HFFc6 (cell line): Measurements from ENCODE around the gene MAGEC1. TPM values are rescaled to one million over a fixed set of nuclear protein-coding genes. Genes with fewer than 3 reads are reported as not detected.

ENCODE experiments used
- DNase-seq: peaks from one replicate; pipeline ENCODE4 v3.0.0-alpha.2; 2018
- H3K27ac Mint-ChIP-seq: 2 replicates; pipeline ENCODE4 v1.8.0; 2020; ENCODE audit warnings: mild to moderate bottlenecking, mixed read lengths
- H3K27me3 Mint-ChIP-seq: 2 replicates; pipeline ENCODE4 v1.8.0; 2021; ENCODE audit warnings: mild to moderate bottlenecking, moderate library complexity, mixed read lengths; ENCODE audit not compliant: insufficient read depth
- H3K36me3 Mint-ChIP-seq: 2 replicates; pipeline ENCODE4 v1.8.0; 2021; ENCODE audit warnings: low read depth, mixed read lengths
- H3K4me1 Mint-ChIP-seq: 2 replicates; pipeline ENCODE4 v1.8.0; 2020; ENCODE audit warnings: low read depth, mixed read lengths
- H3K4me3 Mint-ChIP-seq: 2 replicates; pipeline ENCODE4 v1.8.0; 2020; ENCODE audit warnings: mild to moderate bottlenecking, moderate library complexity, mixed read lengths
- H3K9me3 Mint-ChIP-seq: 2 replicates; pipeline ENCODE4 v1.8.0; 2020; ENCODE audit warnings: mild to moderate bottlenecking, mixed read lengths
- CTCF ChIP-seq: fragments of 200-600 bp; sonication (generic); IDR thresholded peaks from 2 replicates; pipeline ENCODE4 v1.5.0; 2021; ENCODE audit warnings: antibody characterized with exemption, mild to moderate bottlenecking
- total RNA-seq, 6 experiments: library from RNA; stranded (reverse); fragmentation: NEBNext Ultra II Directional; extraction: Animal tissue kit (Norgen Biotek cat#: 25700); gene quantifications; 2 replicates in 1 of 6; 3 replicates in 5 of 6; pipeline ENCODE4 v1.2.3, GENCODE V29; 2021

The MAGEC1 gene
- total RNA-seq, 6 experiments from 2014 or later: 0.05 to 0.10 (median 0.07) TPM; not detected in 3

- no peak for DNase-seq
- Mint-ChIP-seq H3K9me3 (no peaks in the 10 kb centered on the region), H3K36me3 (no peaks in the 10 kb centered on the region), H3K4me1 (no peaks in the 10 kb centered on the region; the same call in 1 of the 2 replicates), H3K27ac (no peak overlapping the region), H3K27me3 (no peaks in the 10 kb centered on the region), H3K4me3 (no peak overlapping the region)
- no peak for TF ChIP-seq CTCF
Observed at GRCh38 chrX:141934059-141934641, 30.5 kb downstream of the MAGEC1 start.

- Mint-ChIP-seq H3K9me3 (no peaks in the 10 kb centered on the region), H3K36me3 (no peaks in the 10 kb centered on the region), H3K4me1 (no peaks in the 10 kb centered on the region; the same call in 1 of the 2 replicates), H3K27ac (no peak overlapping the region), H3K27me3 (no peaks in the 10 kb centered on the region), H3K4me3 (no peak overlapping the region)
- no peak for DNase-seq
- TF ChIP-seq CTCF: no peak
Observed at GRCh38 chrX:141935645-141936044, 32.0 kb downstream of the MAGEC1 start.

- no peak overlapping the region for H3K27ac Mint-ChIP-seq
- peak; percentile 3 for DNase-seq
- H3K4me1 Mint-ChIP-seq: no peaks in the 10 kb centered on the region; the same call in 1 of the 2 replicates
- no peaks in the 10 kb centered on the region for H3K27me3 Mint-ChIP-seq
- peak; percentile 33; the same call in 1 of the 2 replicates for TF ChIP-seq CTCF
- H3K4me3 Mint-ChIP-seq: no peak overlapping the region
- no peaks in the 10 kb centered on the region for H3K36me3 Mint-ChIP-seq
- no peaks in the 10 kb centered on the region for H3K9me3 Mint-ChIP-seq
Observed at GRCh38 chrX:141936080-141936479, 32.4 kb downstream of the MAGEC1 start.

GRCh38 chrX:141941234-141941633 is 37.5 kb downstream of the MAGEC1 start:
- H3K9me3 Mint-ChIP-seq: no peaks in the 10 kb centered on the region
- no peak overlapping the region for H3K4me3 Mint-ChIP-seq
- no peaks in the 10 kb centered on the region for H3K27me3 Mint-ChIP-seq
- no peaks in the 10 kb centered on the region; the same call in 1 of the 2 replicates for H3K4me1 Mint-ChIP-seq
- DNase-seq: no peak
- no peak overlapping the region for H3K27ac Mint-ChIP-seq
- TF ChIP-seq CTCF: no peak
- H3K36me3 Mint-ChIP-seq: no peaks in the 10 kb centered on the region

GRCh38 chrX:141945426-141945825 is 41.7 kb downstream of the MAGEC1 start:
- DNase-seq: no peak
- Mint-ChIP-seq H3K27me3 (no peaks in the 10 kb centered on the region), H3K4me1 (no peaks in the 10 kb centered on the region), H3K36me3 (no peaks in the 10 kb centered on the region), H3K27ac (no peak overlapping the region), H3K4me3 (no peak overlapping the region), H3K9me3 (no peaks in the 10 kb centered on the region)
- TF ChIP-seq CTCF: no peak

- Mint-ChIP-seq H3K27ac (no peak overlapping the region), H3K4me3 (no peak overlapping the region), H3K27me3 (no peaks in the 10 kb centered on the region), H3K9me3 (peaks cover 4% of the 10 kb centered on the region; the same call in 1 of the 2 replicates), H3K36me3 (no peaks in the 10 kb centered on the region), H3K4me1 (no peaks in the 10 kb centered on the region)
- DNase-seq: no peak
- no peak for TF ChIP-seq CTCF
Observed at GRCh38 chrX:141947350-141947749, 43.7 kb downstream of the MAGEC1 start.
